GM12878 (cell line): ENCODE results near the gene MPV17. TPM values are rescaled to one million over a fixed set of nuclear protein-coding genes. Genes with fewer than 3 reads are reported as not detected.

Experiments
- BHLHE40 ChIP-seq, 2 experiments: fragments of 450-650 bp in 1 of 2; IDR thresholded peaks; 2 replicates each; pipeline ENCODE4 v1.6.1; 2011 to 2017; ENCODE audit warnings: low read depth in 2 of 2, borderline replicate concordance in 1 of 2, improper control_type of control experiment in 1 of 2, low read length in 1 of 2, mild to moderate bottlenecking in 1 of 2
- CBFB ChIP-seq: IDR thresholded peaks from 2 replicates; pipeline ENCODE4 v1.6.1; 2016; ENCODE audit warnings: antibody characterized with exemption, low read depth
- CHD1 ChIP-seq: IDR thresholded peaks from 2 replicates; pipeline ENCODE4 v1.6.1; 2012; ENCODE audit warnings: low read depth, low read length, improper control_type of control experiment
- CREB1 ChIP-seq: IDR thresholded peaks from 2 replicates; pipeline ENCODE4 v1.6.1; 2012; ENCODE audit warnings: low read depth, mild to moderate bottlenecking, inconsistent platforms
- FOS ChIP-seq: IDR thresholded peaks from 3 replicates; pipeline ENCODE4 v1.6.1; 2011; ENCODE audit warnings: borderline replicate concordance; ENCODE audit not compliant: insufficient read length; ENCODE audit errors: extremely low read depth
- HCFC1 ChIP-seq: fragments of 150-350 bp; IDR thresholded peaks from 2 replicates; pipeline ENCODE4 v1.6.1; 2014; ENCODE audit warnings: low read length
- IKZF2 ChIP-seq, 2 experiments: fragments of 450-650 bp; IDR thresholded peaks; 2 replicates each; pipeline ENCODE4 v1.6.1; 2017; ENCODE audit warnings: mild to moderate bottlenecking in 2 of 2, moderate library complexity in 2 of 2
- MEF2B ChIP-seq: fragments of 450-650 bp; IDR thresholded peaks from 2 replicates; pipeline ENCODE4 v1.6.1; 2018; ENCODE audit warnings: mild to moderate bottlenecking, moderate library complexity; ENCODE audit not compliant: partially characterized antibody, poor library complexity, severe bottlenecking
- MXI1 ChIP-seq: fragments of 150-350 bp; IDR thresholded peaks from 2 replicates; pipeline ENCODE4 v1.6.1; 2011; ENCODE audit warnings: low read depth, mild to moderate bottlenecking, inconsistent platforms, low read length, improper control_type of control experiment
- MYC ChIP-seq: IDR thresholded peaks from 2 replicates; pipeline ENCODE4 v1.6.1; 2011; ENCODE audit warnings: mild to moderate bottlenecking, low read length, moderate library complexity, inconsistent platforms; ENCODE audit not compliant: insufficient read depth, insufficient replicate concordance, insufficient read length, severe bottlenecking
- NR2F1 ChIP-seq: fragments of 450-650 bp; conservative IDR thresholded peaks from 2 replicates; pipeline ENCODE4 v1.6.1; 2017; ENCODE audit warnings: mild to moderate bottlenecking
- PAX5 ChIP-seq: IDR thresholded peaks from 2 replicates; pipeline ENCODE4 v1.6.1; 2011; ENCODE audit warnings: low read depth, low read length, borderline replicate concordance
- PML ChIP-seq: IDR thresholded peaks from 2 replicates; pipeline ENCODE4 v1.6.1; 2012; ENCODE audit warnings: low read length, inconsistent platforms
- POLR2AphosphoS5 ChIP-seq: IDR thresholded peaks from 2 replicates; pipeline ENCODE4 v1.6.1; 2011; ENCODE audit warnings: mild to moderate bottlenecking, low read length, inconsistent platforms
- SIN3A ChIP-seq: IDR thresholded peaks from 2 replicates; pipeline ENCODE4 v1.6.1; 2012; ENCODE audit warnings: low read depth, low read length, improper control_type of control experiment
- SPI1 ChIP-seq: IDR thresholded peaks from 2 replicates; pipeline ENCODE4 v1.6.1; 2011; ENCODE audit warnings: low read depth, mild to moderate bottlenecking, low read length, moderate library complexity, borderline replicate concordance; ENCODE audit not compliant: insufficient read depth
- SREBF1 ChIP-seq: IDR thresholded peaks from 2 replicates; pipeline ENCODE4 v1.6.1; 2012; ENCODE audit warnings: mild to moderate bottlenecking, low read length
- STAT3 ChIP-seq: IDR thresholded peaks from 2 replicates; pipeline ENCODE4 v1.6.1; 2011; ENCODE audit warnings: low read depth, low read length, improper control_type of control experiment
- ZBED1 ChIP-seq: IDR thresholded peaks from 2 replicates; pipeline ENCODE4 v1.6.1; 2016; ENCODE audit warnings: borderline replicate concordance
- polyA plus RNA-seq, 11 experiments: library from polyadenylated mRNA; depleted of rRNA in 4 of 11; unstranded in 6 of 11; stranded (reverse) in 5 of 11; fragments of >200 nt; fragmentation: Nextera tagmentation in 4 of 11; fragmentation: Illumina TruSeq in 1 of 11; extraction: Ambion mirVana in 4 of 11; extraction: Trizol in 1 of 11; gene quantifications; 1 replicate in 1 of 11; 2 replicates in 10 of 11; pipeline versions ENCODE4 v1.2.1 to v1.2.3, GENCODE V29; 2011 to 2016; ENCODE audit warnings: inconsistent platforms in 2 of 11, missing spikeins in 2 of 11, low read depth in 1 of 11
- total RNA-seq, 4 experiments: library from RNA; depleted of rRNA in 3 of 4; stranded (reverse); fragments of >200 nt in 3 of 4; fragmentation: Illumina TruSeq in 1 of 4; extraction: Trizol in 1 of 4; gene quantifications; 2 replicates each; pipeline versions ENCODE4 v1.2.1 to v1.2.3, GENCODE V29; 2013 to 2021
- TF ChIP-seq, protein P1 (sequence below): IDR thresholded peaks from 2 replicates; pipeline ENCODE4 v1.6.1; 2012; ENCODE audit warnings: low read depth, low read length, improper control_type of control experiment
- TF ChIP-seq, protein P2 (sequence below): IDR thresholded peaks from 2 replicates; pipeline ENCODE4 v1.6.1; 2012; ENCODE audit warnings: mild to moderate bottlenecking, low read depth, low read length
- TF ChIP-seq, protein P3 (sequence below): IDR thresholded peaks from 2 replicates; pipeline ENCODE4 v1.6.1; 2012; ENCODE audit warnings: low read depth, low read length, improper control_type of control experiment
- TF ChIP-seq, protein P4 (sequence below): fragments of 450-650 bp; IDR thresholded peaks from 2 replicates; pipeline ENCODE4 v1.6.1; 2017; ENCODE audit warnings: low read depth, mild to moderate bottlenecking, moderate library complexity

Gene MPV17
- total and polyA plus RNA-seq, 10 of the 15 experiments (the other 5 are each of a cell fraction or from before 2014, with no cell fraction given): 63.4 to 143 (median 89.0) TPM

DNA sequence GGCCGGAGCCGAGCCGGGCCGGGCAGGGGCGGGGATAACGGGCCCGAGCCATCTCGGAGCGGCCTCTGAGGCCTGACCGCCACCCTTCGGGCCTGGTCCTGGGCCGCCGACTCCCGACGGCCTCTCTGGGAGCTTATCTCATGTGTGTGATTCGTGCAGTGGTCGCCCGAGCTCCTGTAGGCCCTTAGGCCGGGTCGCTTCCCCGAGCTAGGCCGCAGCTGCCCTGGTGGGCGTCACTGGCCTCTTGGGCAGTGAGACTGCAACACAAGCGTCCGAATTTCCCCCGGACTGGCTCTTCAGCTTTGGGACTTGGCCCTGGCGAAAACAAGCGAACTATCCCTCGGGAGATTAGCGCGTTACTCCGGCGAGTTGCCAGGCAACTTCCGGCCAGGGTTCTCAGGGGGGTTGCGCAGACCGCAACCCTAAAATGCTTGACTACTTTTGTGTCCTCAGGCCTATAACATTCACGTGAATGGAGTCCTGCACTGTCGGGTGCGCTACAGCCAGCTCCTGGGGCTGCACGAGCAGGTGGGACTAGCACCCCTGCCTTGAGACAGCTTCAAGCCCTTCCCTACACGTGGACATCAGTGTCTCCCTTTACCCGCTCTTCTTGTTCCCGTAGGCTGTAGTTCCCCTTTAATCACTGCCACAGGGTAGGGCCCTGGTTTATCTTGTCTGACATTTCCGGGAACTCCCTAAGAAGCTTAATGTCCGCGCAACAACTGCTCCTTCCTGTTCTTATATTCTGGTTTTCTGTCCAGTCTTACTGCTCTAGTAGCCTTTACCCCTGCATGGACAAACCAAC, 48.1 kb upstream of the MPV17 start (continued):
- 0 out of 2 replicates have a peak, but pooled peaks have one; percentile 9 for TF ChIP-seq CREB1
- peak; percentile 83 for TF ChIP-seq MEF2B
- TF ChIP-seq PML: 0 out of 2 replicates have a peak, but pooled peaks have one; percentile 12
- 0 out of 2 replicates have a peak, but pooled peaks have one; percentile 72 for TF ChIP-seq CHD1
- peak; percentile 82 for TF ChIP-seq MXI1
- no peak for TF ChIP-seq NR2F1
- TF ChIP-seq ZBED1: 0 out of 2 replicates have a peak, but pooled peaks have one; percentile 22
- TF ChIP-seq BHLHE40 (IDR thresholded peaks at IDR 0.05; ENCODE audit: borderline replicate concordance in 1 of 2, low read depth in 2 of 2, low read length in 1 of 2): peak; percentile 87 to 90
- no peak for TF ChIP-seq SREBF1
- TF ChIP-seq, protein P1, sequence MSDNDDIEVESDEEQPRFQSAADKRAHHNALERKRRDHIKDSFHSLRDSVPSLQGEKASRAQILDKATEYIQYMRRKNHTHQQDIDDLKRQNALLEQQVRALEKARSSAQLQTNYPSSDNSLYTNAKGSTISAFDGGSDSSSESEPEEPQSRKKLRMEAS: peak; percentile 60
- peak; percentile 50; the same call in 1 of the 2 replicates for TF ChIP-seq PAX5
- peak; percentile 56 for TF ChIP-seq MYC
- TF ChIP-seq, protein P2, sequence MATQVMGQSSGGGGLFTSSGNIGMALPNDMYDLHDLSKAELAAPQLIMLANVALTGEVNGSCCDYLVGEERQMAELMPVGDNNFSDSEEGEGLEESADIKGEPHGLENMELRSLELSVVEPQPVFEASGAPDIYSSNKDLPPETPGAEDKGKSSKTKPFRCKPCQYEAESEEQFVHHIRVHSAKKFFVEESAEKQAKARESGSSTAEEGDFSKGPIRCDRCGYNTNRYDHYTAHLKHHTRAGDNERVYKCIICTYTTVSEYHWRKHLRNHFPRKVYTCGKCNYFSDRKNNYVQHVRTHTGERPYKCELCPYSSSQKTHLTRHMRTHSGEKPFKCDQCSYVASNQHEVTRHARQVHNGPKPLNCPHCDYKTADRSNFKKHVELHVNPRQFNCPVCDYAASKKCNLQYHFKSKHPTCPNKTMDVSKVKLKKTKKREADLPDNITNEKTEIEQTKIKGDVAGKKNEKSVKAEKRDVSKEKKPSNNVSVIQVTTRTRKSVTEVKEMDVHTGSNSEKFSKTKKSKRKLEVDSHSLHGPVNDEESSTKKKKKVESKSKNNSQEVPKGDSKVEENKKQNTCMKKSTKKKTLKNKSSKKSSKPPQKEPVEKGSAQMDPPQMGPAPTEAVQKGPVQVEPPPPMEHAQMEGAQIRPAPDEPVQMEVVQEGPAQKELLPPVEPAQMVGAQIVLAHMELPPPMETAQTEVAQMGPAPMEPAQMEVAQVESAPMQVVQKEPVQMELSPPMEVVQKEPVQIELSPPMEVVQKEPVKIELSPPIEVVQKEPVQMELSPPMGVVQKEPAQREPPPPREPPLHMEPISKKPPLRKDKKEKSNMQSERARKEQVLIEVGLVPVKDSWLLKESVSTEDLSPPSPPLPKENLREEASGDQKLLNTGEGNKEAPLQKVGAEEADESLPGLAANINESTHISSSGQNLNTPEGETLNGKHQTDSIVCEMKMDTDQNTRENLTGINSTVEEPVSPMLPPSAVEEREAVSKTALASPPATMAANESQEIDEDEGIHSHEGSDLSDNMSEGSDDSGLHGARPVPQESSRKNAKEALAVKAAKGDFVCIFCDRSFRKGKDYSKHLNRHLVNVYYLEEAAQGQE: no peak
- TF ChIP-seq, protein P3, sequence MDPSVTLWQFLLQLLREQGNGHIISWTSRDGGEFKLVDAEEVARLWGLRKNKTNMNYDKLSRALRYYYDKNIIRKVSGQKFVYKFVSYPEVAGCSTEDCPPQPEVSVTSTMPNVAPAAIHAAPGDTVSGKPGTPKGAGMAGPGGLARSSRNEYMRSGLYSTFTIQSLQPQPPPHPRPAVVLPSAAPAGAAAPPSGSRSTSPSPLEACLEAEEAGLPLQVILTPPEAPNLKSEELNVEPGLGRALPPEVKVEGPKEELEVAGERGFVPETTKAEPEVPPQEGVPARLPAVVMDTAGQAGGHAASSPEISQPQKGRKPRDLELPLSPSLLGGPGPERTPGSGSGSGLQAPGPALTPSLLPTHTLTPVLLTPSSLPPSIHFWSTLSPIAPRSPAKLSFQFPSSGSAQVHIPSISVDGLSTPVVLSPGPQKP: peak; percentile 50; the same call in 1 of the 2 replicates
- TF ChIP-seq SPI1: peak; percentile 21; the same call in 1 of the 2 replicates
- TF ChIP-seq, protein P4, sequence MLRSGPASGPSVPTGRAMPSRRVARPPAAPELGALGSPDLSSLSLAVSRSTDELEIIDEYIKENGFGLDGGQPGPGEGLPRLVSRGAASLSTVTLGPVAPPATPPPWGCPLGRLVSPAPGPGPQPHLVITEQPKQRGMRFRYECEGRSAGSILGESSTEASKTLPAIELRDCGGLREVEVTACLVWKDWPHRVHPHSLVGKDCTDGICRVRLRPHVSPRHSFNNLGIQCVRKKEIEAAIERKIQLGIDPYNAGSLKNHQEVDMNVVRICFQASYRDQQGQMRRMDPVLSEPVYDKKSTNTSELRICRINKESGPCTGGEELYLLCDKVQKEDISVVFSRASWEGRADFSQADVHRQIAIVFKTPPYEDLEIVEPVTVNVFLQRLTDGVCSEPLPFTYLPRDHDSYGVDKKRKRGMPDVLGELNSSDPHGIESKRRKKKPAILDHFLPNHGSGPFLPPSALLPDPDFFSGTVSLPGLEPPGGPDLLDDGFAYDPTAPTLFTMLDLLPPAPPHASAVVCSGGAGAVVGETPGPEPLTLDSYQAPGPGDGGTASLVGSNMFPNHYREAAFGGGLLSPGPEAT: 0 out of 2 replicates have a peak, but pooled peaks have one; percentile 12
- peak; percentile 75; the same call in 1 of the 2 replicates for TF ChIP-seq CBFB
- TF ChIP-seq SIN3A: peak; percentile 56; the same call in 1 of the 2 replicates
- peak; percentile 68; the same call in 1 of the 2 replicates for TF ChIP-seq POLR2AphosphoS5
- TF ChIP-seq HCFC1: 0 out of 2 replicates have a peak, but pooled peaks have one; percentile 22
- TF ChIP-seq FOS: no peak
- TF ChIP-seq STAT3: 0 out of 2 replicates have a peak, but pooled peaks have one; percentile 42
- TF ChIP-seq IKZF2 (IDR thresholded peaks at IDR 0.05): peak in 1 of 2 experiments; percentile 8; a peak in 2 of 4 replicates
